KG1 (cell line): ENCODE results near the gene OR56A1.
A peak's percentile ranks its signal among the peaks of the same experiment; 100 is the strongest.
"Not testable (repeated sequence)": the region's sequence is repeated elsewhere in the genome, so short reads cannot be mapped to it uniquely, and the experiment has no call there.

ENCODE experiments used
- DNase-seq: peaks from one replicate; lab custom pipeline; 2025; lab: John Stamatoyannopoulos, UW

The OR56A1 gene, protein sequence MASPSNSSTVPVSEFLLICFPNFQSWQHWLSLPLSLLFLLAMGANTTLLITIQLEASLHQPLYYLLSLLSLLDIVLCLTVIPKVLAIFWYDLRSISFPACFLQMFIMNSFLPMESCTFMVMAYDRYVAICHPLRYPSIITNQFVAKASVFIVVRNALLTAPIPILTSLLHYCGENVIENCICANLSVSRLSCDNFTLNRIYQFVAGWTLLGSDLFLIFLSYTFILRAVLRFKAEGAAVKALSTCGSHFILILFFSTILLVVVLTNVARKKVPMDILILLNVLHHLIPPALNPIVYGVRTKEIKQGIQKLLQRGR

DNA sequence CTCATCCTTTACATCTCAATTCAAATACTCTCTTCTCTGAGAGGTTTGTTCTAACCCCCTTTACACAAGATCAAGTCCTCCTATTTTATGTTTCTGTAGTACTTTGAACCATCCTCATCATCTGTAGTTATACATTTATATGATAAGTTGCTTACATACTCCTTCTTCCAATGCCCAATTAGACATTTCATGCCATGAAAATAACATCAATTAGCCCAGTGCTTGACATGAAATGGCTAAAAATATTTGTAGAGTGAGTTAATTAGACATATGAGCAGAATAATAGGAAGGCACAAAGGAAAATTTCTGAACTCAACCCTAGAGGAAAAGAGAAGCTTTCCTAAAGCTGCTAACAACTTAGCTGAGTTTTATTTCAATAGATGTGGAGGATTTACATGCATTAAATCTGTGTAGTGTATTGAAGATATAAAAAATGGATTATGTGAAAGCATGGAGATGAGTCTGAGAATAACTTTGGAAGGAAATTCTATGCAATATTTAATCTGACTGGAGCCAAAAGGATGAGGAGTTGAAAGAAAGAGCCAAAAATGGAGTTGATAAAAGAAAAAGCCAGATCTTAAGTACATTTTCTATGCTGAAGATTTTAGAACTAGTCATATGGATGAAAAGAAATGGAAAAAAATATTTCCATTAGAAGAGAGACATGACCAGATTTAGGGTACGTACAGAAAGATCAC, at the start of gene OR56A1:
OR56A1 (minus strand) TSS at position 51 of the 698 bp plus-strand sequence. CDS start 3,066 bp downstream, outside the sequence.
- DNase-seq, result no peak

GRCh38 chr11:6079463-6079862, 48.9 kb upstream of the OR56A1 start:
- no peak for DNase-seq

DNA sequence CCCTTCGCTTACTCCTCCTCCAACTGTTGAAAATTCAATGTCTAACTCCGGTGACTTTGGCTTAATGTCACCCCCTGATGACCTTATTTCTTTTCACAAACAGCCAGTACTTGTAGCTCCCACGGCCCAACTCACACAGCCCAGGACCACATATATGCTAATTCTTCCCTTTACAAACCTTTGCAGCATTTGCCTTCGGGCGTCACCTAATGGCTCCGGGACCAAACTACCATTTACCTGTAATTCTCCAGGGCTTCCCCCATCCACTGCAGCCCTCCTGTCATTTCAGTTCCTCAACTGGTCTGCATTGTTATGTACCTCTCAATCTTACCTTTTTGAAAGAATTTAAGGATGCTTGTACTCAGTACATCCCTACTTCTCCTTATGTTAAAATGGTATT, 47.2 kb upstream of the OR56A1 start:
- DNase-seq, result no peak

DNA sequence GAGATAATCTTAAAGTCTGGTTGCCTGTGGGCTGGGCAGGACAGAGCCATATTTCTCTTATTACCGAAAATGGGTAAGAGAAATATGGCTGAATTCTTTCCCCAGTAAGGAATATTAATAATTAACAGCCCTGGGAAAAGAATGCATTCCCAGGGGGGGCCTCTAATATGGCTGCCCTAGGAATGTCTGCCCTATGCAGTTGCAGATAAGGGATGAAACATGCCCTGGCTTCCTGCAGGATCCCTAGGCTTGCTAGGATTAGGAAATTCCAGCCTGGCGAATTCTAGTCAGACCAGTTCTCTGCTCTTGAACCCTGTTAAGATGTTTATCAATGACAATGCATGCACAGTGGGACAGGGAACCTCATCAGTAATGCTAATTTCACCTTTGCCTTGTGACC, 45.9 kb upstream of the OR56A1 start:
- not testable (repeated sequence) for DNase-seq

GRCh38 chr11:6067502-6067901, 36.9 kb upstream of the OR56A1 start:
- no peak for DNase-seq

DNA sequence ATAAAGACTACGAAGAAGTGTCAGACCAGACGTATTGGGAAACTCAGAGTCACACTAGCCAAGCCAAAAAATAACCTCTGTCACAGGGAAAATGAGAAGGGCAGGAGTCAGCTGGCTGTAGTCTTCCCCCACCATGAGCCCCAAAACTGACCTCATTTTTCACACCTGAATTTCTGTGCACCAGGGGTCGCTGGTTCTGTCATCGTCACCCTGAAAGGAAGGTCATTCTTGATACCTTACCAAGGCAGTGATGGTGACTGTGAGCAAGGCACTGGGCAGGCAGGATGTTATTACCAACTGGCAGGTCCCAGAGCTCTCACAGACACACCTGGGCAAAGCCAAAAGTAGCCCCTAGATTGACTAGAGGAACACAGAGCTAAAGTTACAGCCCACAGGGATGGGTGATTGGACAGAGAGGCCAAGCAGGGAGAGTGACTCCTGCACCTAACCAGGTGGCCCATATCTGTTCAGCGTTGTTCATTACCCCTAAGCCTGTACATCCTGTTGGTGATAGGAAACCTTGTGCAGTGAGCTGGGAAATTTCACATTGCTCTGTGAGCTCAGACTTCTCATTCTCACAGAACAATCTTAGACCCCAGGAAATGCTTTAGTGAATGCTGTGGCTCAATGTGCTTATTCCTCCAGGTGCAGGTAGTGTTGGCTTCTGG, 32.3 kb upstream of the OR56A1 start:
- DNase-seq, result no peak

DNA sequence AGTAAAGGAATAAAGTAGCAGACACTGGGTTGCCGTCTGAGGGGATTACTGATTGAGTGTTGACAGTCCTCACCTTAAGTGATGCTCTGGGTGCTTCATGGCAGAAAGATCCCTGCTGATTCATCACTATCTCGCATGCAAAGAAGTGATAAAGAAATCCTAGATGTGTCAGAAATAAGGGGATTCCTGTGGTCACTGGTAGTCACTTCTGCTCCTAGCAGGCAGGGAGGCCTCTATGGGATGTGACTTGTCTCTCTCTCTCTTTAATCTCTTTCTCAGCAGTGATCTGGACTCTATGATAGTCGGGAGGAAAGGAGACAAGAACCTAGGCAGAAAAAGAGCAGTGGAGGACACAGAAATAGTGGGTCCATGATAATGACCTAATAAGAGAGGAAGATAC, 30.9 kb upstream of the OR56A1 start:
- DNase-seq, result no peak

DNA sequence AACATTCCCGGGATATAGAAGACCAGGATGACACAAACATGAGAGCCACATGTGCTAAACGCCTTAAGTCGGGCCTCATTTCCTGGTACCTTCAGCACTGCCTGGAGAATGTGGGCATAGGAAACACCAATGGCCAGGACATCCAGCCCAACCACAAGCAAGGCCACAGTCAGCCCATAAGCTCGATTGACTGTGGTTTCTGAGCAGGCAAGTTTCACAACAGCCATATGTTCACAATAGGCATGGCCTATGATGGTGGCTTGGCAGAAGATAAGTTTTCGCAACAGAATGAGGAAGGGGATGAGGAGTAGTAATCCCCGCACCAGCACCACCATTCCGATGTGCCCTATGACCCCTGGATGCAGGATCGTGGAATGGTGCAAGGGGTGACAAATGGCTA, 26.9 kb upstream of the OR56A1 start:
- no peak for DNase-seq

GRCh38 chr11:6055569-6055968, 25.0 kb upstream of the OR56A1 start:
- DNase-seq, result no peak

GRCh38 chr11:6052374-6052773, 21.8 kb upstream of the OR56A1 start:
- DNase-seq, result no peak

DNA sequence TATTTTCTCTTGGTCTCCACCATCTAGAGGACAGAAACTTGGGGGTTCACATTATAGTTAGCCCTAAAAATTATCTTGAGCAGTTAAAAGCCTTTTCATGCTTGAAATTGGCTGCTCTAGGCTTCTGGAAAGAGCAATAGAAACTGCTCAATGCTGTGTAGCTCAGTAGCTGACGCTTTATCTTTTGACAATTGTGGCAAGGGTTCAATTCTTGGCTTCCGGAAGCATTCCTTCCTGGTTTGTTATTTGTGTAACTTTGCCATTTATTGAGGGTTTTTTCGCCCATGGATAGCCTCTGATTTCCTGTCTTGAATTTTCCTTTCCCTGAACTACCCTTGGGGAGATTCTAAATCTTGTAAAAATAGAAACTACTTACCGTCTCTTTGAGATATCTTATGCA, 10.3 kb upstream of the OR56A1 start:
- DNase-seq, result no peak

GRCh38 chr11:6027501-6027900, 3.1 kb downstream of the OR56A1 start:
- DNase-seq, result no peak

GRCh38 chr11:6025056-6025455, 5.5 kb downstream of the OR56A1 start:
- DNase-seq, result no peak

DNA sequence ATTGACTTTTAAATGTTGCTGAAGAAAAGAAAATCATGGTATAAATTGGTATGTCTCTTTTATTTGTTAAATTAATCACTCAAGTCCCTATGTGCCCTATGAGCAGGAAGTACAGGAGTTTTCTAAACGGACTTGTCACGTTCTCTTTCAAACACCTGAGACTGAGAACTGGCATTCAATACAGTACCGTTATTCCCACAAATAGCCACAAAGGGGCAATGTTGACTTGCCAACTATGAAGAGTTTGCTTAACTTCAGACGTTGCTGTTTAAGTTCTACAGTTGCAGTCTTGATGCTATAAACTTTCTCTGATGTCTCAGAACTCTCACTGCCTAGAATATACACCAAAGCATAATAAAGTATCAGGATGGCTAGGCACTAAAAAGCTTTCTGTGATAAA, 7.6 kb downstream of the OR56A1 start:
- peak; percentile 3 for DNase-seq

- no peak for DNase-seq
These were observed 17.5 kb downstream of the OR56A1 start for GRCh38 chr11:6013042-6013441.

DNA sequence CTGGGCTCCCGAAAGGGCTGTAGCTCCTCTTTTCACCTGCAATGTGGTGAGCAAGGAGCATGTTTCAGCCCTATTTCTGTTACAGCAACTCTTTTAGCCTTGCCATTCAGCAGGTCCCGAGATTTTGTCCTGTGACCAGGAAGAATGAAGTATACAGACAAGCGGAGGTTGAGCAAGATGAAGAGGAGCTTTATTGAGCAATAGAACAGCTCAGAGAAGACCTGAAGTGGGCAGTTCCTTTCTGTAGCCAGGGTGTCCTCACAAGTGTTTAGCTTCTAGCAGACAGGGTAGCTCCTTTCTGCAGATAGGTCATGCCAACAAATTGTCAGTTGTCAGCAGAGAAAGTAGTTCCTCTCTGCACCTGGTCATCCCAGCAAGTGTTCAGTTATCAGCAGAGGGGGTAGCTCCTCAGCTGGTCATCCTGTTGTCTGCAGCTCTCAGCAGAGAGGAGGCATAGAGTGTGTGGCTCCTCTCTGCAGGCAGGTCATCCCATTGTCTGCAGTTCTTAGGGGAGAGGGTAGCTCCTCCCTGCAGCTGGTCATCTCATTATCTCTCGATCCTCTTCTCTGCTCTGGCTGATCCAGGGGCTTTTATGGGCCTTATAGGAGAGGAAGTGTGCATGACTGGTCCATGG, 18.4 kb downstream of the OR56A1 start:
- DNase-seq, result no peak

DNA sequence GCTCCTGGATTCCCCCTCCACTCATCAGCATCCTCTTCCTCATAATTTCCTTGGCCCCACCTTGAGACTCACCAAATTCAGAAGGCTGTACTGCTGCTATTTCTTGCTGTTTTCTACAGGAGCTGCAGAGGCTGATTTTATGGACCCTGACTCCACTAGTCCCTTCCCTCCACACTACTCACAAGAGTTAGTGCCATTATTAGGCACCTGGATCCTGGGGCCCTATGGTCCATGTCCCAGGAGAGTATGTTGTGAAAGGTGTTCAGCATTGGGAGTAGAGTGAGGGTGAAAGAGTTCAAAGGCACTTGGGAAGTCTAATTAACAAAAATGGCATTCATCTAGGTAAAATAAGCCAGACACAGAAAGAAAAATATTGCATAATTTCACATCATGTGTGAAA, 23.7 kb downstream of the OR56A1 start, which contains the start of gene OR56A4:
OR56A4 (minus strand) TSS at position 101 of the 400 bp plus-strand sequence. CDS start 3,954 bp downstream, outside the sequence.
- DNase-seq, result no peak

DNA sequence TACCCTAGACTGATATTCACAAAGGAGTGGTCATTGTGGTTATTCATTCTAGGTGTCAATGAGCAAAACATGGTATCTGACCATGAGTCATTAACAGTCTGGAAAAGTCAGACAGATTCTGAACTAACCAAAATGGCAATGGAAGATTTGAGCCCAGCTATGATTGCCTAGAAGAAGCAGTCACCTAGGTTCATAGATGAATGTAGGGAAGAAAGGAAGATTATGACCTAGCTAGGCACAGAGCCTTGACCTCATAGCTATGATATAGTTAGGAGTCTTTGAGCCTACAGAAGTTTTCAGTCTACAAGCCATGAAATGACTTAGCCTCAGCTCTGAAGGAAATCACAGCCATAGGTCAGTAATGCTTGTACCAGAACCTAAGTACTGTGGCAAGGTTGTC, 24.2 kb downstream of the OR56A1 start:
- DNase-seq, result no peak

DNA sequence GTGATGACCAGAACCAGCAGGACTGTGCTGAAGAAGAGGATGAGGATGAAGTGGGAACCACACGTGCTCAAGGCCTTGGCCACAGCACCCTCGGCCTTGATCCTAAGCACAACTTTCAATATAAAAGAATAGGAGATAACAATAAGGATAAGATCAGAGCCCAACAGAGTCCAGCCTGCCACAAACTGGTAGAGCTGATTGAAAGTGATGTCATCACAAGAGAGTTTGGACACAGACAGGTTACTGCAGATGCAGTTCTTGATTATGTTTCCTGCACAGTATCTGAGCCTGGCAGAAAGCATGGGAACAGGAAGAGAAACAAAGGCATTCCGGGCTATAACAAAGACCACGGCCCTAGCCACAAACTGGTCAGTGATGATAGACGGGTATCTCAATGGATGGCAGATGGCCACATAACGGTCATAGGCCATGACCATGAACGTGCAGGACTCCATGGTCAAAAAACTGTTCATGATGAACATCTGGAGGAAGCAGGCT, 28.3 kb downstream of the OR56A1 start:
- DNase-seq, result no peak

GRCh38 chr11:5994791-5995190, 35.8 kb downstream of the OR56A1 start:
- DNase-seq, result no peak

- DNase-seq, result no peak
These were observed 37.8 kb downstream of the OR56A1 start for GRCh38 chr11:5992604-5993251.

GRCh38 chr11:5992150-5992549, 38.4 kb downstream of the OR56A1 start:
- DNase-seq, result no peak
